ENCODE data around the gene LILRB5.
"Not testable (repeated sequence)": the region's sequence is repeated elsewhere in the genome, so short reads cannot be mapped to it uniquely, and the experiment has no call there.

LILRB5 gene

DNA sequence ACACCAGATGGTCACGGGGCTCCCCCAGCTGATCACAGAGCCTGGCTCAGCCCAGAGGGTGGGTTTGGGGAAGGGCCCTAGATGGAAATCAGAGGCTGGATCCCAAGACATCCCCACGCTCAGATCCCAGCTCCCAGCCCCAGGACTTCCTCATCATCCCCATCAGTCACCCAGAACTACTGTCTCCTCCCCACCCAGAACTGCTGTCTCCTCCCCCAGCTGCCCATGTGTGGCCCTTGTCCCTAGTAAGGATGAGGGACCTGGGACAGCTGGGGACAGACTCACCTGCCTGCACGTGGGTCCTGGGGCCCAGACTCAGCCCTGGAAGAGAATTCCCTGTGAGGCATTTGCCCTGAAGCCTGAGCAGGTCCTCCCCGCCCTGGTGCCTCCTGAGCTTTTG lies 14.8 kb downstream of the LILRB5 start:
- DNase-seq: not testable (repeated sequence)

DNA sequence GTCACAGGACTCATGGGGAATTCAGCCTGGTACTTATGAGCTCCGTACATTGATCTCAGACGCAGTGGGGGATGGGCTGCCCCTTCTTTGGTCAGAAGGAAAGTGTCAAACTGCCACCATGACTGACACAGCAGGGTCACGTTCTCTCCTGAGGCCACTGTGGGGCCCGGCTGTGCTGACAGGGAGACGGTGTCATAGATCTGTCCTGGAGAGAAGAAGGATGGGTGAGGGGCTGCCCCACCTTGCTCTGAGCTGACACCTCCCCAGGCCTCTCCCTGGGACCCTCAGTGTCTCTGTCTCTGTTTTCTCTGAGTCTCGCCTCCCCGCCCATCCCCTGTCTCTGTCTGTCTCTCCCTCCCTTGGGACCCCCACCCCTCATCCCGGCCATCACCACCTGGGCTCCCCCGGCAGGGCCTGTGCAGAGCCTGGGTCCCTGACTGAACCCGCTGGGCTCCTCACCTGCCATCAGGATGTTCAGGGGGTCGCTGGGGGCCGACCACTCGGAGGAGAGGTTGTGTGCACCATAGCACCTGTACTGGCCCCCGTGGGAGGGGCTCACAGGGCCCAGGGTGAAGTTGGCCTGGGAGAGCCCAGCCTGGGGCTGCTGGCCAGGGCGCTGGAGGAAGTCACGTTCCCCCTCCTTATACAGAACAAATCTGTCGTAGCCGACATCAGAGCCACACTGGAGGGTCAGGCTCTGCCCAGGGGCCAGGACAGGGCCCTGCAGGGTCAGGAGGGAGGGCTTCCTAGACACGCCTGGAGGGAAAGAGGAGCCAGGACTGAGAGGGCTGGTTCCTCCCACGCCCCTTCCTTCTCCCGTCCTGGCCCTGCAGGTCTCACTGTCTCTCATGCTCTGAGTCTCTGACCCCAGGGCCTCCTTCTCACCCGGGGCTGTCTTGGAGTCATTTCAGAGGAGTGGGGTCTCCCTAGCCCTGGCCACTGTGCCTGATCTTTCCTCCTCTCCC lies 16.4 kb downstream of the LILRB5 start:
- DNase-seq: not testable (repeated sequence)

DNA sequence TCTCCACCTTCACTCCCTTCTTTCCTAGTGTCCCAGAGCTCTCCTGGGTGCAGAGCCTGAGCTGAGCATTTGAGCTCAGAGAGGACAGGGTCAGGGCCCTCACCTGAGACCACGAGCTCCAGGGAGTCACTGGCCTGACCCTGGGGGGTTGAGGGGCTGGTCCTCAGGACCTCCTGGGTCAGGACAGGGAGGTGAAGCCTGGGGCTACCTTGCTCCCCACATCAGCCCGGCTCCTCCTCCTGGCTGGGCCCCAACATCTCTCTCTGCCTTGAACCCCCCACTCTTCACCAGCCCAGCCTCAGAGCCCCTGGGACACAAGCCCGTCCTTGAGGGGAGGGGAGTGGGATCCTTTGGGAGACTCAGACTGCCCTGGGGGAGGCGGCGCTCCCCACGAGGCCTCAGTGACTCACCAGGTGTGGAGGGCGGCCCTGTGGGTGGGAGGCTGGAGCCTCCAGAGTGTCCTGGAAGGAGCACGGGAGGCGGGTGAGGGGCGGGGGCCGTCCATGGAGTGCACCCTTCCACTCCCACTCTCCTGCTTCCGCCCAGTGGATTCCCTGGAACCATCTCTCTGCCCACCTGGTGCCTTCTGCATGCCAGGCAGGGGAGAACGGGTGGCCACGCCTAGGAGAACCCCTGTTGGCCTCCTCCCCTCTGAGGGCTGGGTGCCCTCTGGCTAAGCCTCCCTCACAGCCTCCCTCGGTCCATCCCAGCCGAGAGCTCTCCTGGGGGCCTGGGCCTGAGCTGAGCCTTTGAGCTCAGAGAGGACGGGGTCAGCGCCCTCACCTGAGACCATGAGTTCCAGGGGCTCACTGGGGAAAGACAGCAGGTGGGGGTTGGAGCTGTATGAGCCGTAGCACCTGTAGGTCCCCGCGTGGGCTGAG lies 17.3 kb downstream of the LILRB5 start:
- DNase-seq: not testable (repeated sequence)

DNA sequence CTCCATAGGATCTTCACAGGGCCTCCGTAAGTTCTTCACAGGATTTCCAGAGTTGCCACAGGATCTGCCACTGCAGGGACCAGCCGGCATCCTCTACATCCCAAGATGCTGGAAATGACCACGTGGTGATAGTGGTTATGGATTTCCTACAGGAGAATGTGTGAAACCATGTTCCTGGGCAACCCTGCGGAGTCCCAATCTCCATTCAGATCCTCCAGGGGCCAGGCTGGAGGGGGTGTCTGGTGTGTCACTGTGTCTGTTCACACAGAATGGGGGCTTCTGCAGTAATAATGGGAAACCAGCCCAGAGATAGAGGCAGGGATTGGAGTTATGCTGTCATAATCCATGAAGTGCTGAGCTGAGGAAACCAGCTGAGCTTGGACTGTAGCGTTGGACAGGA lies 23.1 kb downstream of the LILRB5 start:
- no peak for DNase-seq

DNA sequence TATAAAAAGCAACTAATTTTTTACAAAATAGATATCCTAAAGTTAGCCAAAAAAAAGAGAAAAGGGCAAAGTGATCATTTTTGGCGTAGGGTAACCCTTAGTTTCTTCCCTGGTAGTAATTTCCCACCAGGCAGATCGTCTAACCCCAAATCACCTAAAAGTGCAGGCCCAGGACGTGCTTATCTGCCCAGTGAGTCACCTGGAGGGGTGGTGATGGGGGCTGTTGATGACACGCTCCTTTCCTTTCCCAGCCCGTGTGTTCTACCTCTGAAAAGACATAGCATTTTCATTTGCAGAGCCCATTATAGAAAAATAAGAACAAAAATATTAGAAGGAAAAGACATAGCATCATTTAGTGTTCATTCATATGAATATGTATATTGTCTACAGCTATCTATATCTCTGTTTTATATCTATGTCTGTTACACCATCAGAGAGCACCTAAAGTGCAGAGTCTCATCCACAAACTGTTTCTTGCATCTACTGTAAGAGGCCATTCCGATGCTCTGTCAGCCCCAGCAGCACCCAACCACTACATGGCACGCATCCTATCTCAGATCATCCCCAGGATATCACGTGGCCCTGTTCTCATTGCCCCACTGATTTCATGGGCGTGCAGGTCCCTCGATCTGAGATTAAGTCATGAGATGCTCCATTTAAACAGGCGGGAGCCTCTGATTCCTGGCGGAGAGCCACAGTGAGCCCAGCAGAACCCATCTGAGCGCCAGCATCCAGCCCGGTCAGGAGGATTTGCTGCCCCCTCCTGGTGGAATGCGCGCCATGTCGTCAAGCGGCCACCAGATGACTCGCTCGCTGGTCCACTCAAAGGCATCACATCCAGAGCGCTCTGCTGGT lies 25.8 kb downstream of the LILRB5 start:
- peak; percentile 71 for DNase-seq

DNA sequence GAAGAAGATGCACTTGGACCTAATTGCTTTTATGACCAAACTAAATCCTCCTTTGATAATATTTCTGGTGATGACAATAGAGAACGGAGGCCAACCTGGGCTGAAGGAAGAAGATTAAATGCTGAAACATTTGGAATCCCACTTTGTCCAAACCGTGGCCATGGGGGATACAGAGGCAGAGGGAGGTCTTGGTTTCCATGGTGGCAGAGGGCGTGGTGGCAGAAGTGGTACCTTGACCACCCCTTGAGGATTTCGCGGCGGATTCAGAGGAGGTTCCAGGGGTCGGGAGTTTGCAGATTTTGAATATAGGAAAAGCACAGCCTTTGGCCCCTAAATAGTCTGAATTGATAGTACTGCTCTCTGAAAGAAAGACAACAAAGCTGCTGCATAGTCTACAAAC lies 27.0 kb downstream of the LILRB5 start:
- DNase-seq: no peak

DNA sequence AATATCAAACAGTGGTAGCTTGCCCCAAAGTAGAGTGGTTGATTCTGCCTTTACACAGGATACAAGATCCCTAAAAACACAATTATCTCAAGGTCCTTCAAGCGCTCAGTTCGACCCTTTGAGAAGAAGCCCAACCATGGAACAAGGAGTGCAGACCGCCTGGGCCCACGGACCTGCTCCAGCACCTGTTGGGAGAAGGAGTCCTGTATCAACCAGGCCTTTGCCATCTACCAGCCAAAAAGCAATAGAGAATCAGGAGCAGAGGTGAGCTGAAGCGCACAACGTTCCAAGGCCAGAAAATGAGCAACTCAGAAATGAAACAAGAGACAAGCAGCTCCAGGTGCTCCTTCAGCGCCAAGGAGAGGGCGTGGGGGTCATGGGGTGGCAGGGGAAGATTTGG lies 27.9 kb downstream of the LILRB5 start:
- no peak for DNase-seq

DNA sequence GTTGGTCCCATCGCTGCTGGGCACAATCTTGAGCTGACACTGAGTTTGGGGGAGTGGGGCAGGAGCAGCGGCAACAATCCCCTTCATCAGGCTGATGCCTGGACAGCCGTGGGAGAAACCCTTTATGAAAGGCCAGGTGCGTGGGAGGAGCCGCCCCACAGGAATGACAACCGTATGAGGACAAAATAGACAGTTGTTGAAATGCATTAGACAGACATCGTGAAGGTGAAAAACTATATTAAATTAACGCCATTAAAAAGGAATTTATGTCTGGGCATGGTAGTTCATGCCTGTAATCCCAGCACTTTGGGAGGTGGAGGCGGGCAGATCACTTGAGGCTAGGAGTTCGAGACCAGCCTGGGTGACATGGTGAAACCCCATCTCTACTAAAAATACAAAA lies 32.5 kb downstream of the LILRB5 start:
- not testable (repeated sequence) for DNase-seq

DNA sequence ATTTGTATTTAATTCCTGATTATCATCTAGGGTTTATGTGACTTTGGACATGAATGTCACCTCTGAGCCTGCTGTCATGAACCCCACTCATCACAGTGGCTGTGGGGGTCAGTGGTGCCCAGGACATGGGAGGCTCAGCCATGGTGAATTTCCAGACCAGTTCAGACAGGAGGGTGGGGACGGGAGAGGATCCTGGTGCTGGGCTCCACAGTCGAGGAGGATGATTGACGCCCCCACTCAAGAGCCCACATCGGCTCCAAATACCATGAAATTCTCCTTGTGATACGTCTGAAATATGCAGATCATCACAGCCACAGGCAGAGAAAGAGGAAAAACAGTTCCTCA lies 33.2 kb downstream of the LILRB5 start:
- not testable (repeated sequence) for DNase-seq

DNA sequence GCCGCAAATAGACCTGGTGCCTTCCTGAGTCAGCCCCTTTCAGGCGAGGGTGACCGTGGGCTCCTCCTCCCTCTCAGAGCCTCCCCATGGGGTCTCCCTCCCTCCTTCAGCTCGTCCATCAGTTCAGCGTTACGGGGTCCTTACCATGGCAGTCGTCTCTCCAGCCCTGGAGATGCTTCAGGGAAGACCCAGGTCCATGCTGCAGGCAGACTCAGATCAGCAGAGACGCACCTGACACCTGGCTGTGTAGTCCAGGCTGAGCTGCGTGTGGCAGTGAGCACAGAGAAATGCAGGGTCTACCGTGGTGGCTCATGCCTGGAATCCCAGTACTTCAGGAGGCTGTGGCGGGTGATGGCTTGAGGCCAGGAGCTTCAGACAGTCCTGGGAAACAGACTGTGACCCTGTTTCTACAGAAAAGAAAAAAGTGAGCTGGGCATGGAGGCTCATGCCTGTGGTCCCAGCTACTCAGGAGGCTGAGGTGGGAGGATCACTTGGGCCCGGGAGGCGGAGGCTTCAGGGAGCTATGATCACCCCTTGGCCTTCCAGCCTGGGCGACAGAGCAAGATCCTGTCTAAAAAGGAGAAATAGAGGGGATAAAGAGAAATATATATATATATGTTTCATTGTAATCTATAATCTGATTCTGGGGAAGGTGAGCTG lies 33.7 kb downstream of the LILRB5 start:
- DNase-seq: not testable (repeated sequence)

DNA sequence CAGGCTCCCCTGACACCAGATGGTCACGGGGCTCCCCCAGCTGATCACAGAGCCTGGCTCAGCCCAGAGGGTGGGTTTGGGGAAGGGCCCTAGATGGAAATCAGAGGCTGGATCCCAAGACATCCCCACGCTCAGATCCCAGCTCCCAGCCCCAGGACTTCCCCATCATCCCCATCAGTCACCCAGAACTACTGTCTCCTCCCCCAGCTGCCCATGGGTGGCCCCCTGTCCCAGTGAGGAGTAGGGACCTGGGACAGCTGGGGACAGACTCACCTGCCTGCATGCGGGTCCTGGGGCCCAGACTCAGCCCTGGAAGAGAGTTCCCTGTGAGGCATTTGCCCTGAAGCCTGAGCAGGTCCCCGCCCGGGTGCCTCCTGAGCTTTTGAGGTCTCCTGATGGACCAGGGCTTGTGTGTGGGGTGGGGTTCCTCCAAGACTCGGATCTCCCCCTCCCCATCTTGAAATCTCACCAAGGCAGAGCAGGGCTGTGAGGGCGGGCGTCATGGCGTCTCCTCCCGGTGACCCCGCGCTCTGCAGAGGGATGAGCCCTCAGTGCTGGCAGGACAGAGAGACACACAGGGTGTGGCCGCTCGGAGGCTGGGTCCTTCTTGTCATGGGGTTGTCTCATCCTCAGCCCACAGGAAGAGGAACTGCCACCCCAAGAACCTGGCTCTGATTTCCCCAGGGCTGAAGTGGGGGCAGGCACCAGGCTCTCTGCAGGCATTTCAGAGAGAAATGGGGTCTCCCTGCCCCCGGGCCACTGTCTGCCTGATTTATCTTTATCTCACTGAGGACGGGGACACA lies 34.4 kb downstream of the LILRB5 start, which contains the start of gene LILRB3:
LILRB3 (minus strand) TSS at position 534 of the 803 bp plus-strand sequence; CDS start at position 503, 31 bp downstream.
- not testable (repeated sequence) for DNase-seq

DNA sequence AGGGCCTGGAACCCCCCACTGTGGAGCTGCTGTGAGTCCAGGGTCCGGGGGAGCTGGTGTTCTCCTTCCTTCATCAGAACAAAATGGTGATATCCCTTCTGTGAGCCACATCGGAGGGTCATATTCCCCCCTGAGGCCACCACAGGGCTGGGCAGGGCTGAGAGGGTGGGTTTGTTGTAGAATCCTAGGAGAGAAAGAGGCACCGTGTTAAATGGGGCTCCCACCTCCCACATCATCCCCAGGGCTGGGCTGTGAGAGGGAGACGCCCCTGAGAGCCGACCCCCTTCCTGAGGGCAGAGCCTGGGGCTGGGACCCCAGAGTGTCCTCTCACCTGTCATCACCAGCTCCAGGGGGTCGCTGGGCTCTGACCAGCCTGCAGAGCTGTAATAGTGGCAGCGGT lies 35.1 kb downstream of the LILRB5 start:
- not testable (repeated sequence) for DNase-seq

DNA sequence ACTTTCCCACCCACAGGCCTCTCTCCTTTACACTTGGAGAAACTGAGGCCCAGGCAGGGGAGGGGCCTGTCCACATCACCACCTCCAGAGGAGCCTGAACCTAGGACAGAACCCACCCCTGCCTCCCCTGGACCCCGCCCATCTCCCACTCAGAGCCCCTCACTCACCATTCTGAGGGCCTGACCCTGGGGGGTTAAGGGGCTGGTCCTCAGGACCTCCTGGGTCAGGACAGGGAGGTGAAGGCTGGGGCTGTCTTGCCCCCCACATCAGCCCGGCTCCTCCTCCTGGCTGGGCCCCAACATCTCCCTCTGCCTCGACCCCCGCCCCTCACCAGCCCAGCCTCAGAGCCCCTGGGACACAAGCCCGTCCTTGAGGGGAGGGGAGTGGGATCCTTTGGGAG lies 37.4 kb downstream of the LILRB5 start:
- DNase-seq: not testable (repeated sequence)

DNA sequence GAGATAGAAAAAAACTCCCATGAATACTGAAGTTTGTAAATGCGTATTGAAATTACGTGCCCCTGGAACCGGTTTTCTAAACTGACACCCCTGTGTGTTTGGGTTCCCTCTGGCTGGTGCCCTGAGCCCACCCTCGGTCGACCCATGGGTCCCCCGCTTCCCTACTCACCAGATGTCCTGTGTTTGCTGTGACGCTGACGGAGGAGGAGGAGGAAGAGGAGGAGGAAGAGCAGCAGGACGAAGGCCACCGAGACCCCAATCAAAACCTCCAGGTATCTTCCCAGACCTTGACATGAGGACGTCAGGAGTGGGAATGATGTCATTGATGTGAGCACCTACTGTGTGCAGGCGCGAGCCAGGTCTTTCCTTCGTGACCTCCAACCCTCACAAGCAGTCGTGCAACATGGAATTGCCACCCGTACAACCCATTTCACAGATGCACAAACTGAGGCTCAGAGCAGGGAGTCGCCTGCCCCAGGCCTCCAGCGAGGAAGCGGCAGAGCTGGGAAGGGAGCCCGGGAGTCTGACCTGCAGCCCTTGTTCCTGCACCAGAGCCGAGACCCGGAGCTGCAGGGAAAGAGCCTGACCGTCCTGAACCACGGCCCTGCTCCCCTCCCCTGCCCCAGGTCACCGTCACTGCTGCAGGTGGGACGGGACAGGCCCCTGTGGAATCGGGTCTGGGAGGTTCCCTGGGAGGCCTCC lies 38.0 kb downstream of the LILRB5 start:
- DNase-seq: no peak

DNA sequence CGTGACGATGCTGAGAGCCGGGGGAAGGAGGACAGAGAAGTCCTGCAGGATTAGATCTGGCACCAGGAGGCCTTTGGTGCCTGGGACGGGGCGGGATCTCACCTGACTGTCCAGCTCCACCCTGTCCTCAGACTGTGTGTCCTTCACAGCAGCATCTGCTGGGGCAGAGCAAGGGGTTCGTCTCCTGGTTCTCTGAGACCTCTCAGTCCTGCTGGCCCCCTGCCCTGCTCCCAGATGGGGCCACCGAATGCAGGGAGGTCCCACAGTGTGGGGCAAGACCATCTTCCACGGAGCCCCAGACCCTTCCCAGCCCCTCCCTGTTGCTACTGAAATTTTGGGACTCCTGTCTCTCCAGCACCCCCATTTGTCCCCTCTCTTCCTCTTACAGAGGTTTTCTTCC lies 38.8 kb downstream of the LILRB5 start:
- no peak for DNase-seq

DNA sequence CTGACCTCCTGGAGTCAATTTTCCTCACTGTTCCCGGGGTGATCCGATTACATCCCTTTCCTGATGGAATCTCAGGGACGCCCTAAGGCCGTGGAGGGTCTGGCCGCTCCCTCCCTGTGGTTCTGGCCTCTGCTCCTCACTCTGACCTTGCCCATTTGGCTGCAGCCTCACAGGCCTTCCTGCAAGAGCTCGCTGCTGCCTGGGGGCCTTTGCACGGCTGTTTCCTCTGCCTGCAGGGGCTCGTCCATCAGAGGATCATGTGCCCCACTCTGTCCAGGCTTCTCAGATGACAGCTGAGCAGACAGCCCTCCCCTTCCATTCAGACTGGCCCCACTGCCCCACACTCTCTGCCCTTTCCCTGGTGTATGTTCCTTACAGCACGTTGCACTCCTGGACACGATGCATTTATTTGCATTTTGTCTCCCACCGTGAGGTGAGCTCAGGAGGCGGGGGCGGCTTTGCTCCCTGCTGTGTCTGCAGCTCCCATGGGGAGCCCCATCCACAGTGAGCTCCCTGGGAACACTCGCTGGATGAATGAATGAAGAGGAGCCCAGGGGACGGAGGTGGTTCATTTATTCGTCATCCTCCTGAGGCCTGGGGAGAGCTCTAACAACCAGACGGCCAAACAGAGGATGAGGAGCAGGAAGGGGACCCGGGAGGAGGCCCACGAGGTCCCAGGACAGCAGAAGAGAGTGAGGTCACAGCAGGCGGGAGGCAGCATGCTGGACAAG lies 39.4 kb downstream of the LILRB5 start:
- not testable (repeated sequence) for DNase-seq

DNA sequence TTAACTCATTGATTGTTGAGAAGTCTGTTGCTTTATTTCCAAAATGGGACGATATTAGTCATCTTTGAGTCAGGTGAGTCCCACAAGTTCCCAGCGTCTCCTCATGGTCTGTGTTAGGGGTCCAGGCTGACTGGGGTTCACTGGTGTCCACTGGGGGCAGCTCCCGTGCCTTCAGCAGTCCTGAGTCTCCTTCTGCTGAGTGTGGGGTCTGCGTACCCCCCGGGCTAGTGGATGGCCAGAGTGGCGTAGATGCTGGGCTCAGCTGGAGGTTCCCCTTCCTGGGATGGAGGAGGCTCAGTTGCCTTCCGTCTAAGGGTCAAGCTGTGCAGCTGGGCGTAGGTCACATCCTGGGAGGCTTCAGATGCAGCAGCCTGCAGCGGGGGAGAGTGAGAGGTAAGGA lies 40.2 kb downstream of the LILRB5 start:
- DNase-seq: no peak

DNA sequence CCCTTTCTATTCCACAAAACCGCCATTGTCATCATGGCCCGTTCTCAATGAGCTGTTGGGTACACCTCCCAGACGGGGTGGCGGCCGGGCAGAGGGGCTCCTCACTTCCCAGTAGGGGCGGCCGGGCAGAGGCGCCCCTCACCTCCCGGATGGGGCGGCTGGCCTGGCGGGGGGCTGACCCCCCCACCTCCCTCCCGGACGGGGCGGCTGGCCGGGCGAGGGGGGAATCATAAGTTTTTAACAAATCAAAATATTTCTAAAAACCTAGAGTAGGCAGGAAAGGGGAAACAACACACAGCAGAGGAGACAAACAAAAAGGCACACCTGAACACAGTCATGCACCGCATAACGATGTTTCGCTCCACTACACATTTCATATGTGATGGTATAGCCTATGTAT lies 42.3 kb downstream of the LILRB5 start:
- not testable (repeated sequence) for DNase-seq

DNA sequence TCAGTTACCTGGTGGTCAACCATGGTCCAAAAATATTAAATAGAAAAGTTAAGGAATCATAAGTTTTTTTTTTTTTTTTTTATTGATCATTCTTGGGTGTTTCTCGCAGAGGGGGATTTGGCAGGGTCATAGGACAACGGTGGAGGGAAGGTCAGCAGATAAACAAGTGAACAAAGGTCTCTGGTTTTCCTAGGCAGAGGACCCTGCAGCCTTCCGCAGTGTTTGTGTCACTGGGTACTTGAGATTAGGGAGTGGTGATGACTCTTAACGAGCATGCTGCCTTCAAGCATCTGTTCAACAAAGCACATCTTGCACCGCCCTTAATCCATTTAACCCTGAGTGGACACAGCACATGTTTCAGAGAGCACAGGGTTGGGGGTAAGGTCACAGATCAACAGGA lies 42.9 kb downstream of the LILRB5 start:
- not testable (repeated sequence) for DNase-seq

Data from fibroblast of skin of back (primary cell).